Left colon (tissue), 2 donors: Measurements from ENCODE around the gene ATP10A. TPM values are rescaled to one million over a fixed set of nuclear protein-coding genes. Genes with fewer than 3 reads are reported as not detected.
A peak's percentile ranks its signal among the peaks of the same experiment; 100 is the strongest.
"Not testable (repeated sequence)": the region's sequence is repeated elsewhere in the genome, so short reads cannot be mapped to it uniquely, and the experiment has no call there.

ENCODE experiments used
- ATAC-seq: fragments of 200-7000 bp; cut with Tn5 transposase; one replicate; pipeline ENCODE4 v1.9.1; 2020; ENCODE audit warnings: mild to moderate bottlenecking, moderate library complexity
- DNase-seq, 2 donors: peaks; one replicate each; pipeline ENCODE4 v3.0.0-alpha.2; 2020
- intact Hi-C, 2 donors: fragments of 100-400 bp; cut with DNase I in 1 of 2; cut with micrococcal nuclease in 1 of 2; formaldehyde crosslinking; loops; one replicate each; pipeline versions ENCODE4 v1.11.2 to v1.14.0; 2022; cut with DNase I, micrococcal nuclease
- total RNA-seq, 2 donors: library from RNA; stranded (reverse); fragmentation: NEBNext Ultra II Directional; extraction: Animal tissue kit (Norgen Biotek cat#: 25700); gene quantifications; one replicate each; pipeline ENCODE4 v1.2.1, GENCODE V29; 2021
- donor health status: DM: no; HTN: no; CAD: no.
- donor health status: DM: yes; HTN: yes; CAD: no.

Gene ATP10A
- total RNA-seq, 2 donors from 2014 or later: 1.4 to 1.5 TPM

GRCh38 chr15:25887870-25888269, 24.7 kb upstream of the ATP10A start:
- intact Hi-C loops: no loop called here
- ATAC-seq: no peak
- DNase-seq: no peak

DNA sequence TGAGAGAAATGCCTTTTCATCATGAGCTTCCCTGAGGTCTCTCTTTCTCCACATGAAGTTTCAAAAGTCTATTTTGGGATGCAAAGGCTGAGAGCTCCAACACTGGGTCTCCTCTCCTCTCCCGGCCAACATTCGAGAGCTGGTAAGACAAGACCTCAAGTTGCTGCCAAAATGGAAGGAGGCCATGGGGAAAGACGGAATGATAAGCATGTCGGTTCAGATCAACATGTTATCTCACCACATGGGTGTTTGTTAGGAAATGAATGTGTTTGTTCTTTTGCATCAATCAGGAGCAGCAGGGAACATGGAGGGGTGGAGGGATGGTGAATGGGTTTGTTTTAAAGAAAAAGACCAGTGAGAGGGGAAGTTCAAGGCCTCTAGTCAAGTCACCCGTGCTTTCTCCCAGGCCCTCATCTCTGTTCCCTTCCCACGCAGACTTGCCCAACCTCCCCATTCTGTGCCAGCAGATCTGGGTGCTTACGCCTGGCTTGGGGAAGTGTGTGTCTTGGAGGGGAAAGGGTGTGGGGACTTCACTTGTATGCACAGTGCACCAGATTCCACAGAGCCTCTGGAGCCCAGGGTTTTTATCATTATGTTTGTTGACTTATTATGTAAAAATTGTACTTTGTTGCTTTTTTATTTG, 23.5 kb upstream of the ATP10A start:
- no peak for ATAC-seq
- DNase-seq: no peak
- intact Hi-C loops: no loop called here

- ATAC-seq (no peak), DNase-seq (no peak)
- intact Hi-C loops: no loop called here
Measured at GRCh38 chr15:25884370-25884769, 21.2 kb upstream of the ATP10A start.

- DNase-seq (no peak), ATAC-seq (peak; percentile 50)
- intact Hi-C loops: no loop called here
Measured at GRCh38 chr15:25883463-25884259, 20.5 kb upstream of the ATP10A start.

DNA sequence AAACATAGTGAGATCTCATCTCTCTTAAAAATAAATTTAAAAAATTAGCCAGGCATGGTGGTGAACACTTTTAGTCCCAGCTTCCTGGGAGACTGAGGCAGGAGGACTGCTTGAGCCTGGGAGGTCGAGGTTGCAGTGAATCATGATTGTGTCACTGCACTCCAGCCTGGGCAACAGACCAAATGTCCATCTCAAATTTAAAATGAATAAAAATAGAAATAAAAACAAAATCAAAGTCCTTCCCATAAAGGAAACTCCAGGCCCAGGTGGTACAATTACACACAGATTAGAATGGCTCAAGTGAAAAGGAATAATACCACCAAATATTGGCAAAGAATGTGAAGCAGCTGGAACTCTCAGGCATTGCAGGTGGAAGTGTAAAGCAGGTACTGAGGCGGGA, 19.3 kb upstream of the ATP10A start:
- intact Hi-C loops: no loop called here
- ATAC-seq (no peak), DNase-seq (no peak)

DNA sequence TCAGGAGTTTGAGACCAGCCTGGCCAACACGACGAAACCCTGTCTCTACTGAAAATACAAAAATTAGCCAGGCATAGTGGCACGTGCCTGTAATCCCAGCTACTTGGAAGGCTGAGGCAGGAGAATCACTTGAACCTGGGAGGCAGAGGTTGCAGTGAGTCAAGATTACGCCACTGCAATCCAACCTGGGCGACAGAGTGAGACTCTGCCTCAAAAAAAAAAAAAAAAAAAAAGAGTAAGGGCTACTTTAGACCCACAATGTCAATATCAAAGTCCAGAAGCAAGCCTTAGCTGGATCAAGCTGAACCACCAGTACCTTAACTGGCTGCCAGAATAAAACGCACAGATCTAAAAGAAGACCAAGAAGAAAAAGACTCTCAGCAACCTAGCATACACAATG, 17.8 kb upstream of the ATP10A start:
- DNase-seq, intact Hi-C loops, ATAC-seq: not testable (repeated sequence)

DNA sequence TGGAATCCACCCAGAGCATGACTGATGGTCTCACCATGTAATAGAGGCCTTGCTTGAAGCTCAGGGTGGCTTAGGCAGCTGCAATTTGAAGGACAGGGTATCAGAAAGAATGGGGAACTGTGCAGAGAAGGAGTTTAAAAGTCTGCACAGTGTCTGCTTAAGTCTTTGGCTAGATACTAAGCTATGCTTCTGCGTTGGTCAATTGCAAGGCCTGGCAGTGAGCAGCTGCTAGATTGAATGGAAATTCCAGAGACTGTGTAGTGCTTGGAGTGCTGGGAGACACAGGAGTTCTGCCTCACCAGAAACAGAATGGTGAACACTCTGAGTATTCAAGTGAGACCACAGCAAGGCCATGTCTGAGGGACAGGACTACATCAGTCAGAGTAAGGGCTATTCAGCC, 17.3 kb upstream of the ATP10A start:
- ATAC-seq (no peak), DNase-seq (no peak)
- intact Hi-C loops: no loop called here

GRCh38 chr15:25879438-25879837, 16.3 kb upstream of the ATP10A start:
- ATAC-seq: no peak

DNA sequence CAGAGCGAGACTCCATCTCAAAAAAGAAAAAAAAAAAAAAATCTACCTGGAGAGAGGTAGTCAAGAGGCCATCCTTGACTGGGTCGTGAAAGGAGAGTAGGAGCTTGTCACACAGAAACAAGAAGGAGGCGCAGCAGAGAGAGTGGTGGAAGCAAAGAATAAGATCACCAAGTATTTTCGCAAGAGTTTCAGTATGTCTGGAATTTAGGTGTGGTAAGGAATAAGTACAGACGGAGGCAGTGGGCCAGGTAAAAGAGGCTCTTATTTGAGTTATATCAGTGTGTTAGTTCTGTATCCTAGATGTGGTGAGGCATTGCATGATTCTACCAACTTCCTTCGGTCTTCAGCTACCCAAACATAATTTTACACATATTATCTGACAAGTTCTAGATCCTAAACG, 14.6 kb upstream of the ATP10A start:
- ATAC-seq: no peak
- no peak for DNase-seq
- intact Hi-C loops: no loop called here

More at GRCh38 chr15:25879438-25879837, 16.3 kb upstream of the ATP10A start:
- intact Hi-C loops: no loop called here
- DNase-seq: no peak

GRCh38 chr15:25876231-25877140, 13.4 kb upstream of the ATP10A start:
- DNase-seq: no peak
- intact Hi-C loops: no loop called here
- ATAC-seq: no peak

GRCh38 chr15:25875566-25875965, 12.4 kb upstream of the ATP10A start:
- intact Hi-C loops: no loop called here
- ATAC-seq (no peak), DNase-seq (no peak)

GRCh38 chr15:25874379-25874778, 11.3 kb upstream of the ATP10A start:
- intact Hi-C loops: no loop called here
- no peak for ATAC-seq
- no peak for DNase-seq

DNA sequence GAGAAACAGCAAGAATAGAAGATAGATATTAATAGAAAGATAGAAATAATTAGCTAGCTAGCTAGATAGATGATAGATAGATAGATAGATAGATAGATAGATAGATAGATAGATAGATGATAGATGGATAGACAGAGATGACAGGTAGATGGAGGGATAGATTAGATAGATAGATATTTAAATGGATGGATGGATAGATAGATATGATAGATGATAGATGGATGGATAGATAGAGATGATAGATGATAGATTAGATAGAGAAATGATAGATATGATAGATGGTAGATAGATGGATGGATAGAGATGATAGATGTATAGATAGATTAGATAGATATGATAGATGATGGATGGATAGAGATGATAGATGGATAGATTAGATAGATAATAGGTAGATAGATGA, 8.3 kb upstream of the ATP10A start:
- DNase-seq: no peak
- intact Hi-C loops: no loop called here
- no peak for ATAC-seq

DNA sequence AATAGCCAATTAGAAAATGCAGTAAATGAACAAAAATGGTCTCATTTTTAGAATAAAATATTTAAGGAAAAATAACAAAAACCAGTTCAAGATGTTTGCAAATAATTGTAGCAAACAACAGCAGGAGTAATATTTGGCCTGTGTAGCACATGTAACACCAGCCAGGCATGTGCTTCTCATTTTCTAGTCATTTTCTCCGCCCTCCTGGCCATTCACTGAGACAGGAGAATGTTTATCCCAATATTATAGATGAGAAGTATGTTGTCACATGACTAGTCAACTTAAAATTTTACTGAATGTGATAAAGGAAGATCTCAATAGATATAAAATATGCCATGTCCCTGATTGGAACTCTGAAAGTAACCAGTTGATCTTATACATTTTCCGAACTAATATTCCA, 7.8 kb upstream of the ATP10A start:
- intact Hi-C loops: no loop called here
- DNase-seq (no peak), ATAC-seq (no peak)

- DNase-seq: no peak
- no peak for ATAC-seq
Measured at GRCh38 chr15:25869701-25870100, 6.6 kb upstream of the ATP10A start.

DNA sequence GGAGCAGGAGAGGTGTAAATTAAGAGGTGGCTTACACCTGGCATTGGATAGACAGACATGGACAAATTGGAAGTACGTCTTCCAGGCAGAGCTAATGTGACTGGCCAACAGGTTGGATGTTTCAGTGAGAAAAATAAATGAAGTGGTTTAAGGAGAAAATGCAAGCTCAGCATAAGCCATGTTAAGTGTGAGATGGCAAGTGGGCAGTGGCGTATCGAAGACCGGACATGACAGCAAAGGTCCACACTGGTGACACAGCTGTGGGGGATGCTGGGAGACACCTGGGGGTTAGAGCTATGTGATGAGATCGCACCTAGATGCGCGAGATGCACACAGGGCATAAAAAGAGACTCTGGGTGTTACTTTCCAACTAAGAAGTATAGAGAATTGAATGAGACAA, 3.7 kb upstream of the ATP10A start:
- no peak for ATAC-seq
- intact Hi-C loops: no loop called here
- no peak for DNase-seq

More at GRCh38 chr15:25869701-25870100, 6.6 kb upstream of the ATP10A start:
- intact Hi-C loops: no loop called here

- ATAC-seq (no peak), DNase-seq (no peak)
- intact Hi-C loops: no loop called here
Measured at GRCh38 chr15:25866251-25866650, 3.1 kb upstream of the ATP10A start.

DNA sequence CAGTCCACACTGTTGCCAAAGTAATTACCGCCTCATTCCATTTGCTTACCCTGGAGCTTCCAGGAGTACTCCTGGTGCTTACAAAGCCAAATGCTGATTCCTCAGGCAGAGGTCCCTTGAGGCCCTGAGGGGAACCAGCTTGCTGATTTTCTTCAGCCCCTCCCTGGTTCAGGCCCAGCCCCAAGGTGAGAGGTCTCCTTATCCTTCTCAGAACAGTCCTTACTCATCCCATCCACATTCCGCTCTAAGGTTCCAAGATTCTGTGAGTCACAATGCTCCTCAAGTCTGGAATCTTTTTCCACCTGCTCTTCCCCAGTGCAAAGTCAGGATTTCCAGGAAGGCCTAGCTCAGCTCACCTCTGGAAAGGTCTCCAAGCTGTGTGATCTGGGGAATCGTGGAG, 1.8 kb upstream of the ATP10A start:
- DNase-seq (no peak), ATAC-seq (no peak)
- intact Hi-C loops: no loop called here

- intact Hi-C loops: no loop called here
- ATAC-seq (no peak), DNase-seq (no peak)
Measured at GRCh38 chr15:25863968-25864580, 947 bp upstream of the ATP10A start.
